Endodermal cell (in vitro differentiated cells): ENCODE measurements around the gene SMYD1. TPM values are rescaled to one million over a fixed set of nuclear protein-coding genes. Genes with fewer than 3 reads are reported as not detected.
A peak's percentile ranks its signal among the peaks of the same experiment; 100 is the strongest.

ENCODE experiments used
- DNase-seq: peaks from one replicate; pipeline ENCODE4 v3.0.0-alpha.2; 2017
- H3K27ac ChIP-seq: 2 replicates; pipeline ENCODE4 v1.5.1; 2013; ENCODE audit warnings: mild to moderate bottlenecking, low read depth, low read length, moderate library complexity
- H3K27me3 ChIP-seq: 2 replicates; pipeline ENCODE4 v1.6.1; 2013; ENCODE audit warnings: mild to moderate bottlenecking, low read length, moderate library complexity; ENCODE audit not compliant: insufficient read depth, control insufficient read depth, poor library complexity, severe bottlenecking
- H3K36me3 ChIP-seq: 2 replicates; pipeline ENCODE4 v1.7.0; 2013; ENCODE audit warnings: mild to moderate bottlenecking, low read length, moderate library complexity; ENCODE audit not compliant: control insufficient read depth, insufficient read depth
- H3K4me1 ChIP-seq: one replicate; pipeline ENCODE4 v1.7.0; 2013; ENCODE audit warnings: low read length; ENCODE audit not compliant: control insufficient read depth, insufficient read depth
- H3K4me3 ChIP-seq: 2 replicates; pipeline ENCODE4 v1.5.1; 2013; ENCODE audit warnings: mild to moderate bottlenecking, low read length, moderate library complexity
- H3K9ac ChIP-seq: 2 replicates; pipeline ENCODE4 v1.6.1; 2013; ENCODE audit warnings: mild to moderate bottlenecking, low read length, moderate library complexity; ENCODE audit not compliant: poor library complexity, severe bottlenecking; ENCODE audit errors: extremely low read depth
- H3K9me3 ChIP-seq: 2 replicates; pipeline ENCODE4 v1.6.1; 2013; ENCODE audit warnings: mild to moderate bottlenecking, low read length, moderate library complexity; ENCODE audit not compliant: control insufficient read depth
- H3K27ac Mint-ChIP-seq: 2 replicates; pipeline ENCODE4 v1.8.0; 2020; ENCODE audit warnings: mixed read lengths
- H3K27me3 Mint-ChIP-seq: 2 replicates; pipeline ENCODE4 v1.8.0; 2021; ENCODE audit warnings: mild to moderate bottlenecking, mixed read lengths; ENCODE audit not compliant: insufficient read depth
- H3K36me3 Mint-ChIP-seq: 2 replicates; pipeline ENCODE4 v1.8.0; 2020; ENCODE audit warnings: low read depth, mixed read lengths
- H3K4me1 Mint-ChIP-seq: 2 replicates; pipeline ENCODE4 v1.8.0; 2020; ENCODE audit warnings: mixed read lengths
- H3K4me3 Mint-ChIP-seq: 2 replicates; pipeline ENCODE4 v1.8.0; 2020; ENCODE audit warnings: mild to moderate bottlenecking, moderate library complexity, mixed read lengths
- H3K9me3 Mint-ChIP-seq: 2 replicates; pipeline ENCODE4 v1.8.0; 2020; ENCODE audit warnings: mild to moderate bottlenecking, mixed read lengths
- WGBS, 2 experiments: methylation state at CpG; one replicate each; pipeline versions ENCODE4 v1.1.5 to v1.1.7; 2013; ENCODE audit warnings: missing lambda C conversion rate in 2 of 2, mixed read lengths in 1 of 2; ENCODE audit not compliant: insufficient coverage in 1 of 2, insufficient read length in 1 of 2; 5-methylcytosine and 5-hydroxymethylcytosine counted together
- total RNA-seq, 2 donors: library from RNA; stranded (reverse); fragmentation: NEBNext Ultra II Directional in 1 of 2; extraction: Animal tissue kit (Norgen Biotek cat#: 25700) in 1 of 2; gene quantifications; 2 replicates in 1 of 2; 3 replicates in 1 of 2; pipeline ENCODE4 v1.2.1, GENCODE V29; 2021
- TF ChIP-seq, protein P1 (sequence below): fragments of 200-600 bp; sonication (generic); conservative IDR thresholded peaks from 2 replicates; pipeline ENCODE4 v1.5.0; 2021; ENCODE audit warnings: antibody characterized with exemption, mild to moderate bottlenecking

The SMYD1 gene
- total RNA-seq, 2 donors from 2014 or later = not detected

DNA sequence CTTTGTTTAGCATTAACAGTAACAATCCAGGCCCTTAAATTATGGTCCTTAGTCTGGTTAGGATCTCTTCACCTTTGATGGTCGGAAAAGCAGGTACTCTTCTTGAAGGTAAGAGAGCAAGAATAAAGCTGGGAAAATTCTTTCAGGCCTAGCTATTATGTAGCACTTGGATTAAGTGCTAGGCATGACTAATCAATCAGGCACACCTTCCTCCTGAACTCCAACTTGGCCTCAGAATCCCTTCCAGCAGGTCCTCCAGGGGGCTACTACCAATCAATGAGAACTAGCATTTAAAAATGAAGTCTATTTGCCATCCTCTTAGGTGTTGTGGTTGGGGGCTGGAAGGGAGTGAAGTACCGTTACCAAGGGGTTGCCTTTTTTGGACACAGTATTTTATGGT lies 3.7 kb downstream of the SMYD1 start:
- peak; percentile 61 for DNase-seq
- Mint-ChIP-seq H3K4me1 (peaks cover 2% of the 10 kb centered on the region), H3K9me3 (peaks cover 5% of the 10 kb centered on the region)

DNA sequence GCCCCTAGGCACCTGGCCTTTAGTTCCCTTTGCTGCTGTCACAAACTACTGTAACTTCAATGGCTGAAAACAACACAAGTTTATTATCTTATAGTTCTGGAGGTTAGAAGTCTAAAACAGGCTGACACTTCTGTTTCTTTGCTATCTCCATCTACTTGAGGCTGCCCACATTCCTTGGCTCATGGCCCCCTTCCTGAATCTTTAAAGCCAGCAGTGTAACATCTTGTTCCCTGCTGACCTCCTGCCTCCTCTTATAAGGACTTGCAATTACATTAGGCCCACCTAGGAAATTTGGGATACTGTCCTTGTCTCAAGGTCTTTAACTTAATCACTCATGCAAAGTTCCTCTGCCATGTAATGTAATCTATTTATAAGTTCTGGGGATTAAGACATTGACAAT lies 6.5 kb downstream of the SMYD1 start:
- Histone ChIP-seq H3K27me3 (peaks cover 9% of the 10 kb centered on the region), H3K36me3 (no peaks in the 10 kb centered on the region), H3K9ac (no peak overlapping the region), H3K4me1 (no peaks in the 10 kb centered on the region), H3K27ac (no peak overlapping the region), H3K9me3 (no peaks in the 10 kb centered on the region), H3K4me3 (no peak overlapping the region)
- Mint-ChIP-seq H3K4me1 (no peaks in the 10 kb centered on the region), H3K36me3 (no peaks in the 10 kb centered on the region), H3K27ac (no peak overlapping the region), H3K9me3 (peaks cover 5% of the 10 kb centered on the region), H3K4me3 (no peak overlapping the region), H3K27me3 (peaks cover 7% of the 10 kb centered on the region)
- no peak for DNase-seq
- TF ChIP-seq, protein P1, sequence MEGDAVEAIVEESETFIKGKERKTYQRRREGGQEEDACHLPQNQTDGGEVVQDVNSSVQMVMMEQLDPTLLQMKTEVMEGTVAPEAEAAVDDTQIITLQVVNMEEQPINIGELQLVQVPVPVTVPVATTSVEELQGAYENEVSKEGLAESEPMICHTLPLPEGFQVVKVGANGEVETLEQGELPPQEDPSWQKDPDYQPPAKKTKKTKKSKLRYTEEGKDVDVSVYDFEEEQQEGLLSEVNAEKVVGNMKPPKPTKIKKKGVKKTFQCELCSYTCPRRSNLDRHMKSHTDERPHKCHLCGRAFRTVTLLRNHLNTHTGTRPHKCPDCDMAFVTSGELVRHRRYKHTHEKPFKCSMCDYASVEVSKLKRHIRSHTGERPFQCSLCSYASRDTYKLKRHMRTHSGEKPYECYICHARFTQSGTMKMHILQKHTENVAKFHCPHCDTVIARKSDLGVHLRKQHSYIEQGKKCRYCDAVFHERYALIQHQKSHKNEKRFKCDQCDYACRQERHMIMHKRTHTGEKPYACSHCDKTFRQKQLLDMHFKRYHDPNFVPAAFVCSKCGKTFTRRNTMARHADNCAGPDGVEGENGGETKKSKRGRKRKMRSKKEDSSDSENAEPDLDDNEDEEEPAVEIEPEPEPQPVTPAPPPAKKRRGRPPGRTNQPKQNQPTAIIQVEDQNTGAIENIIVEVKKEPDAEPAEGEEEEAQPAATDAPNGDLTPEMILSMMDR = no peak

More for the DNA sequence above, 3.7 kb downstream of the SMYD1 start:
- no peak overlapping the region for H3K4me3 Mint-ChIP-seq
- Histone ChIP-seq H3K36me3 (no peaks in the 10 kb centered on the region), H3K9ac (no peak overlapping the region), H3K4me1 (no peaks in the 10 kb centered on the region), H3K27ac (no peak overlapping the region), H3K9me3 (no peaks in the 10 kb centered on the region), H3K4me3 (no peak overlapping the region), H3K27me3 (peaks cover 35% of the 10 kb centered on the region)
- H3K27me3 Mint-ChIP-seq = peaks cover 27% of the 10 kb centered on the region
- H3K36me3 Mint-ChIP-seq = no peaks in the 10 kb centered on the region
- no peak overlapping the region for H3K27ac Mint-ChIP-seq
- TF ChIP-seq, protein P1 = no peak
- WGBS, 2 experiments = 60 to 86% methylated on average over 1 to 2 of the region's 2 CpGs

DNA sequence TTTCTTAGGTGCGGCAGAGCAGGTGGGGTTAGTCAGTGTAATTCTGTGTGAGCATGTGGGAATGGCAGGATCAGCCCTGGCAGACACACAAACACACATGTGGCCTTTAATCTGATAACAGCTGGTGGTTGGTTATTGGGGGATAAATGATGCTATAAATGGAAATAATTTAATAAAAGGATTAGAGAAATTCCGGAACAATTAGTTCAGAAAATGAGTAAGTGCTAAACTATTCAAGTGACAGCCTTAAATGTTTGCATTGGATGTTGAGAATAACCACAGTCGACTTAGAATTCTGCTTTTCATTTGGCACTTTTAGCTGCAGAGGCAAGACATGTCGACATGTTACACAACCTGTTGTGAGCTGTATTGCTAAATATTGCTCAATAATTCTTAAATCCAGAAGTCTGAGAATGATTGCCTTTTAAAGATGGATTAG lies 7.2 kb downstream of the SMYD1 start:
- no peak overlapping the region for H3K9ac ChIP-seq
- 88 to 100% methylated on average over 4 of the region's 4 CpGs for WGBS, 2 experiments
- H3K4me1 ChIP-seq = no peaks in the 10 kb centered on the region
- no peaks in the 10 kb centered on the region for H3K36me3 Mint-ChIP-seq
- no peak for DNase-seq
- peaks cover 2% of the 10 kb centered on the region for H3K27me3 ChIP-seq
- no peak overlapping the region for H3K27ac Mint-ChIP-seq
- no peak overlapping the region for H3K27ac ChIP-seq
- H3K4me1 Mint-ChIP-seq = no peaks in the 10 kb centered on the region
- H3K4me3 Mint-ChIP-seq = no peak overlapping the region
- TF ChIP-seq, protein P1 = no peak
- no peaks in the 10 kb centered on the region for H3K9me3 ChIP-seq
- H3K4me3 ChIP-seq = no peak overlapping the region
- H3K9me3 Mint-ChIP-seq = peaks cover 5% of the 10 kb centered on the region
- H3K36me3 ChIP-seq = no peaks in the 10 kb centered on the region
- no peaks in the 10 kb centered on the region for H3K27me3 Mint-ChIP-seq
